ENCODE results near the gene ERCC5. TPM values are rescaled to one million over a fixed set of nuclear protein-coding genes. Genes with fewer than 3 reads are reported as not detected.

Gene ERCC5
- total RNA-seq = 55.8 TPM

DNA sequence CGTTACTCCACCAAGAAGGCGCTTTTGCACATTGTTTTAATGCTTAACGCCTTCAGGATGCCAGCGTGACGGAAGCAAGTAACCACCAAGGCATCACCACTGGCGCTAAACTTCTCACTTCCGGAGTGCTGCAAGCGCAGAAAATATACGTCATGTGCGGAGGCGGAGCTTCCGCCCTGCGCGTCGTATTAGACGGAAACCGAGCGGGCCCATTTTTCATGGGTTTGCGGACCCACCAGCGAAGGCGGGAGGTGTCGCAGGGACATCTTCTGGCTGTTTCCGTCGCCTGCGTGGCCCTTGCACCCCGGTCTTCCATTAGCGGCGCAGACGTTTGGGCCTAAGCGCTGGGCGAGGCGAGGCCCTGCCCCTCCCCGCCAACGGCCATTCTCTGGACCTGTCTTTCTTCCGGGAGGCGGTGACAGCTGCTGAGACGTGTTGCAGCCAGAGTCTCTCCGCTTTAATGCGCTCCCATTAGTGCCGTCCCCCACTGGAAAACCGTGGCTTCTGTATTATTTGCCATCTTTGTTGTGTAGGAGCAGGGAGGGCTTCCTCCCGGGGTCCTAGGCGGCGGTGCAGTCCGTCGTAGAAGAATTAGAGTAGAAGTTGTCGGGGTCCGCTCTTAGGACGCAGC, at the start of gene ERCC5:
TSS of gene ERCC5 (plus strand) at position 403 of the 631 bp plus-strand sequence. CDS start 235 bp downstream, outside the sequence.
- DNase-seq = peak; percentile 97

DNA sequence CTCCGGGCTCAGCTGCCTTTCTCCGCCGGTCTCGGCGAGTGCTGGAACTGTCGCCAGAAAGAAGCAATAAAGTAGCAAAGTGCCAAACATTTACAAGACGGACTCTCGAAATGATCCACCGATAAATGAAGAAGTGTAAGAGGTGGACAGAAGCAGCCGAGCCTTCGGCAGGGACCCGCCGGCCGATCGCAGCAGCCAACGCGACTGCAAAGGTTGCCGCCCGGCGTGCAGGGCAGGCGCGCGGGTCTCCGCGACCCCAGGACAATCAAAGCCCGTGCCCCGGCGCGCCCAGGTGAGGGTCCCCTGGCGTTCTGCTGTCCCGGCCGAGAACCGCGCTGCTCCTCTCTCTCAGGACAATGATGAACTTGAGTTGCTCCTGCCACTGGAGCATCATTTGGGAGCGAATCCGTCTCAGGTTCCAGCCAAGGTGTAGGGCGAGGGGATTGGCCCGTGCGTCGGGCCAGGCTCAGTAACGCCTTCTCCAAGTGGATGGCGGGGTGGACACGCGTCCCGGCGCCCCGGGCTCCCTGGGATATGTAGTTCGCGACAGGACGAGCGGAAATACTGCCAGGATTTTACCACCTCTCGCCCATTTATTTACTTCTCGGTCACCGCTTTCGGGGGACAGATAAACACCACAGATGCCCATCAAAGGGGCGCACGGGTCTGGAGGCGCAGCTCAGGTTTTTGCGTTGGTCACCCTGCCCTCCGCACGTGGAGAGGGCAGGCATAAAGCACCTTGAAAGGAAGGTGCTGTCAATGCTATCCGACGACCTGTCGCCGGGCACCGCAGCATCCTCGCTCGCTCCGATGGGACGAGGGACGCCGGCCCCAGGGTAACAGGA, 47.0 kb upstream of the ERCC5 start, which contains the start of the genes BIVM and POGLUT2:
TSS of gene BIVM (plus strand) at position 539 of the 845 bp plus-strand sequence. CDS start 8,149 bp downstream, outside the sequence.
TSS of gene POGLUT2 (minus strand) at position 396 of the 845 bp plus-strand sequence. CDS start at position 90, 306 bp downstream.
- DNase-seq = peak; percentile 85

DNA sequence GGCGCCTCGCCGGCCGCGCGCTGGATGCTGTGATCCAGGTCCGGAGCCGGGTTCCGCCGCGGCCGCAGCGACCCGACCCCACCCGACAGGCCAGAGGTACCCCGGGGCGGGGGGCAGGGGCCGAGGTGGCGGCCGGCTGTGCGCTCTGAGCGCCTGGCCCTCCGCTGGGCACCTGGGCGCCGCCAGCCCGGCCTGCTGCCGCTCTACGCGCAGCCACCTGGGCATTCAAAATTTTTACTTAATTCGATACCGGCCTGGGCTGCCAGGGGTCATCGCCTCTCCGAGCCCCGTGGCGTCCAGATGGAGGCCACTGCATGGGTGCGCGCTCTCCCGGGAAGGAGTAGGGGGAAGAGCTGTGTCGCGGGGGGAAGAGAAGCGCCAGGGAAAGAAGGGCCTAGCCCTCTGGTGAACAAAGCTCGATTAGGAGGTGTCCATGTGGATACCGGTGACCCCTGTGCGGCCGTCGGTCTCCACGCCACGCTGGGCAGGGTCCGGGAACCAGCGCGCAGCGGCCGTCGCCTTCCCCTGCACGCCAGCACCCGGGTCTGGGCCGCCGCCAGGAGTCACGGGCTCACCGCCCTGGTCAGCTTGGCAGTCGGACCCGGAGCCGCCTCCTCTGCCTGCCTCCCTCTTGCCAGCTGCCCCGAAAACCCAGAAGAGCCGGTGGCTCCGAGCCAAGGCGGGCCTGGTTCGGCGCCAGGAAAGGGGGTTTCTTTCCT, 46.2 kb upstream of the ERCC5 start:
- no peak for DNase-seq

DNA sequence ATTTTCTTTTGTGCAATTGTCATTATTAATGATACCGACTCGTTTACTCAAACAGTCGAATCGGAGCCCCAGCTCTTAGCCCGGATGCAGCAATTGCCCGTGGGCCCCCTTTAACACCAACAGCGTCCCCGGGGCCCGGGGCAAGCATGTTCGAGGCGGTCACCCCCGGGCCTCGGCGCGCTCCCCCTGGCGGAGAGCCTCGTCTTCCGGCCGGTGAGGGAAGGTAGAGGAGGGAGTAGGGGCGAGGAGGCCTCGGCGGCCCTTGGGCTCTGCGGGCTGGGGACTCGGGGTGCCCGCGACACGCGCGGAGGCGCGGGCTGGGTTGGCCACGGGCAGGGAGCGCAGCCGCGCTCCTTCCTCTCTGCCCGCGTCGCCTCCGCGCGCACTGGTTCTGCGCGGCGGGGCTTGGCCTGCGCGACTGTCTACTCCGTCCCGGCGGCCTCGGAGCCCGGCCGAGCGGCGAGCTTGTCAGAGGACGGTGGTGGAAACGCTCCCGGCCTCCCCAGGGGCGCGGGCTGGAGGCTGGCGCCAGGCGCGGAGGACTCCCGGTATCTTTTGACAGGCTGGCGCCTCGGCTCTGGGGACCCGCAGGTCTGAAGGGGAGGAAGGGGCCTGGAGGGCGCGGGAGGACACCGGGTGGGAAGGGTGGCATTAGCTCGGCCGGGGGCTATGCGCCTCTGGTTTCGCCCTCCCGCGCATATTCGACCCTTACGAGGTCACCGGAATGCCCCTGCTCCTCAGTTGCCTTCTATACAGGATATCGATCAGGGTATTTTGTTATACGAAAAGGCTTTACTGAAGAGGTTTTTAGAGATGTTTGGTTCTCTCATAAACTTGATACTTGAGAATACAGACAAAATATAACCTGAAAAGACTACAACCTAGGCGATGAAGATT, 45.4 kb upstream of the ERCC5 start:
- DNase-seq = peak; percentile 40

DNA sequence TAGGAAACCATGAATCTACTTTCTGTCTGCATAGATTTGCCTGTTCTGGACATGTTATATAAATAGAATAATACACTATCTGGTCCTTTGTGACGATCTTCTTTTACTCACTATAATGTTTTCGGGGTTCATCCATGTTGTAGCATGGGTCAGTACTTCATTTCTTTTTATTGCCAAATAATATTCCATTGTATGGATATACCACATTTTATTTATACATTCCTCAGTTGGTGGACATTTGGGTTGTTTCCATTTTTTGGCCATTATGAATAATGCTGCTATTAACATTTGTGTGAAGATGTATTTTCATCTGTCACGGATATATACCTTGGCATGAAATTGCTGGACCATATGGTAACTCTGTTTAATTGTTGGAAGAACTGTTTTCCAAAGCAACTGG, 40.2 kb upstream of the ERCC5 start:
- DNase-seq = no peak

DNA sequence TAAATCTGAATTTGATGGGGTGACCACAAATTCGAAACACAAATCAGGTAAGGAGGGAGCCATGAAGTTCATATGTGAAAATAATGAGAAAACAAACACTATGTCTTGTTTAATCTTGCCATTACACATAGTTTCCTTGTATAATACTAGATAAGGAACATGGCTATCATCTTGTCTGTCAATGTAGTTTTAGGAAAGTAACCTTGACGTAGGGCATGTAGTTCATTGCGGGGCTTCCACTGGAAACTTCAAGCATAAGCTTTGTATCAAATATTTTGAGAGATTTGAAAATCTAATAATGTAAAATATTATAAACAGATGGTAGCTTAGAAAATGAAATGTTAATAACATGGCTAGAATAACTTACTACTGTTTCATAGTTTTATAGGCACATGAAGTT, 38.1 kb upstream of the ERCC5 start:
- no peak for DNase-seq

DNA sequence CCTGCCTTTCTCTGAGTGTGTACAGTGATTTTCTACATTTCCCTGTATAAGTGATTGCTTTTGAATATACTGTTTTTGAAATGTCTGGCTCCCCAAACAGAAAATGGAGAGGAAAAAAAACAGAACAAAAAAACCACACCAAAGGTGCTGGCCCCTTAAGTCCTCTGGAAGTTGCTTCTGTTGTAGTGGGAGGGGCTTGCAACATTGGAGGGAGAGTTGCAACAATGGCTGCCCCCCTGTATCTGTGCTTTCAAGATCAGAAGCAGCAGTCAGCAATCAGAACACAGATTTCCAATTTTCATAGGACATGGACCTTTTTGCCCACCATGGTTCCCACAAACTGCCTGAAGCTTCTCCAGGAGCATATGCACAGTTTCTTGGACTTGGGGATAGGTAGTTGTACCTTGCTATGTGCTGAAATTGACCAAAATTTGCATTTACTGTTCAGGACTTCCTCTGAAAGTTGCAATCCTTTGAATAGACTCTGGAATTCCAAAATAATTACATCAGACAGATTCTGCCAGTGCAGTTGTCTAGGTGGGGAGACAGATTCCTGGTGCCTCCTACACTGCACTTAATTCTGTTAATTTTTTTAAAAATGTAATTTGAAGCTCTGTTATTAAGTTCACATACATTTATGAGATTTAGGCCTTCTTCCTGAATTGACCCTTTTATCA, 33.1 kb upstream of the ERCC5 start:
- DNase-seq = no peak

DNA sequence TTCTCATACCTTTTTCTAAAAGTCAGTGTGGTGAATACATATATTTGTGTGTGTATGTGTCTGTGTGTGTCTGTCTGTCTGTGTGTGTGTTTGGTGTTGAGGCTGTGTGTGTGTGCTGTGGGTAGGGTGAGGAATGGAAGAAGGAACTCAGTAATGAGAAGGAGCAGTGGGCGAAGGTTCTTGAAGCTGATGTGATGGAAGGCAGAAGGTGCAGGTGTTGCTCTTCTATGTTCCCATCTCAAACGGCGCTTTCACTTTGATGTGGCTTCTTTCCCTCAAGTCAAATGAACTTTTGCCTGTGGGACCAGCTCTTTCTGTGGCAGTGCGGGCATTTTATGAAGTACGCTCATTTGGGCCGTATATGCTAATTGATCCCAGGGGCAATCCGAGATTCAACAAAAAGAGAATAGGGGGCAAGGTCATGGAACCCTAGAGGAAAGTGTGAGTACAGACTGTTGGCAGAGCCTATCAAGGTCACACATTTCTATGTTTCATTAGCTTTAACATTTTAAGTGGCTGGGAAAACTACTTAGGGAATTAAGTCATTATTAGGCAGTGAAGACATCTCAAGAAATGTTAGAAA, 31.7 kb upstream of the ERCC5 start:
- no peak for DNase-seq

DNA sequence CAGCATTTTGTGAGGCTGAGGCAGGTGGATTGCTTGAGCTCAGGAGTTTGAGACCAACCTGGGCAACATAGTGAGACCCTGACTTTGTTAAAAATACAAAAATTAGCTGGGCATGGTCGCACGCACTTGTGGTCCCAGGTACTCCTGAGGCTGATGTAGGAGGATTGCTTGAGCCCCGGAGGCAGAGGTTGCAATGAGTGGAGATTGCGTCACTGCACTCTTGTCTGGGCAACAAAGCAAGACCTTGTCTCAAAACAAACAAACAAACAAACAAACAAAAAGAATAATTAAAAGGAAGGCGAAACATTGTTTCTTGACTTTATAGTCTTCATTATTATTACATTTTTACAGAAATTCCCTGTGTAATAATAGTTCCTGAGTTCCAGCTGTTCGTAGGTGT, 31.0 kb upstream of the ERCC5 start:
- DNase-seq = no peak

DNA sequence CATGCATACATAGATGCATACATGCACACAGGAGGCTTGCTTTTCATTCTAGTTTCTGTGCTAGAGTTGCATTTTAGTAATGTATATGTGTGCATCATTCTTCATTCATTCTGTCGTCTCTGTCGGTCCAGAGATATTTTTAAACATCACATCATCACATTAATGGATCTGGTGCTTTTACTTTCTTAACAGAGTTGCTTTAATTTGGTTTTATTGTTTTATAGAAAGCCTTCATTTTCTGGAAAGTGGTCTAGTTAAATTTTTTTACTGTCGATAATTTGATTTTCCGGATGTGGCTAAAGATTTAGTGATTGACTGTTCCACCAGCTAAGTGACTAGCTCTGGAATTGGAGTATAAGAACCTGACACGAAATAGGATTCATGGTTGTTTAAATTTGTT, 30.0 kb upstream of the ERCC5 start:
- no peak for DNase-seq

DNA sequence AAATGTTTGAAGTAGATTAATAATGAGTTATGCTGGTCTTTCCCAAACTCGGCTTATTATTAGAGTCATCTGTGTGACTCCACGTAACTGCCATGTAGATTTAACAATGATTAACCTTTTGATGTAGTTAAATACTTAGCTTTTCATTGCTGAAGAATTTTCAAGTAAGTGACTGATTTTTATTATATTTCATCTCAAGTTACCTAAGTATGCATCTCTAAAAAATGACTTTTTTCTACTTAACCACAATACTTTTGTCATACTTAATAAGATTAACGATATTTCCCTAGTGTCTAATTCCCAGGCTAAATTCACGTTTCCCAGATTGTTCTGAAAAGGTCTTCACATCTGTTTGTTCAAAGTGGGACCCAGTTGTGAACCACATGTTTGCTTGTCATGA, 29.1 kb upstream of the ERCC5 start:
- DNase-seq = no peak

DNA sequence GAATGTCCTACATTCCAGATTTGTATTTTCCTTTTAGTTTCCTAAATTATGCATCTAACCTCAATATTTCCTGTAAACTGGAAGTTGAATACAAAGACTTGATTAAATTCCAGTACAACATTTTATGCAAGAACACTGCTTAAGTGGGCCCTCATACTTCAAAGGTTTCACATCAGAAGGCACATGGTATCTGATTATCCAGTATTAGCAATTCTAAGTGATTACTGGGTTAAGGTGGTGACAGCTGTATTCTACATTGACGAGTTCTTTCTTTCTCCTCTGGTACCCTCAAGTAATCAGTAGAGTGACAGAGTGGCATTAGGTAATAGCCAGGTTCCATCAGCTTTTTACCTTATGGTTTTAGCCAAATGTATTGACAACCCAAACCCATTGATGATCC, 28.6 kb upstream of the ERCC5 start:
- no peak for DNase-seq

DNA sequence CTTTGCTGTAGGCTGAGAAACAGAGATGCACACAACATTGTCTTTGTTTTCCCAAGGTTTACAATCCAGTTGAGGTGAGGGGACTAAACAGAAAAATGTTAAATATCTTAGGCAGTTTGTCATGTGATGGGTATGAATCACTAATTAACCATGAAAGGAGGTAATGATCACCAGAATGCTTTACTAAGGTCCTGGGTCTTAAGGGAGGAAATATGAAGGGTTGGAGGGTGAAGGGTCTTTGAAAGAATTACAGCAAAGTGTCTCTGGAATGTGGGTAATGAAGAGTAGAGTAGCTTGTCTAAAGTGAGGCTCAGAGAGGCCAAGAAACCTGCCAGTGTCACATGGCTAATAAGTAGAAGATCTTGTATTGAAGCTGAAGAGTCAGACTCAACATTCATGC, 27.9 kb upstream of the ERCC5 start:
- DNase-seq = no peak

DNA sequence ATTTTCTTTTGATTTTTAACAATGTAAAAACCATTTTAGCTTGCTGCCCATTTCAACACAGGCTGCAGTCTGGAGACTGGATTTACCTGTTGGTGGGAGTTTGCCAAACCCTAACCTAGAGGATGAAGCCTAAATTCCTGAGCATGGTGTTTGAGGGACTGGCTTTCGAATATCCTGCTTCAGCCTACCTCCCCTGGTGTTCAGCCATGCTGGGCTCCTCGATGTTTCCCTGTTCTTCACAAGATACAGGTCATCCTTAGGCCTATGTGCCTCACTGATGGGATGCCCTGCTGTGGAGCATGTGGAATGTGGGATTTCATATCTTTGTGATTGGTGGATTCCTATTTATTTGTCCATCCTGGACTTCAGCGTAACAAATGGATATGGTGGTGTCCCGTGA, 20.4 kb upstream of the ERCC5 start:
- DNase-seq = no peak

DNA sequence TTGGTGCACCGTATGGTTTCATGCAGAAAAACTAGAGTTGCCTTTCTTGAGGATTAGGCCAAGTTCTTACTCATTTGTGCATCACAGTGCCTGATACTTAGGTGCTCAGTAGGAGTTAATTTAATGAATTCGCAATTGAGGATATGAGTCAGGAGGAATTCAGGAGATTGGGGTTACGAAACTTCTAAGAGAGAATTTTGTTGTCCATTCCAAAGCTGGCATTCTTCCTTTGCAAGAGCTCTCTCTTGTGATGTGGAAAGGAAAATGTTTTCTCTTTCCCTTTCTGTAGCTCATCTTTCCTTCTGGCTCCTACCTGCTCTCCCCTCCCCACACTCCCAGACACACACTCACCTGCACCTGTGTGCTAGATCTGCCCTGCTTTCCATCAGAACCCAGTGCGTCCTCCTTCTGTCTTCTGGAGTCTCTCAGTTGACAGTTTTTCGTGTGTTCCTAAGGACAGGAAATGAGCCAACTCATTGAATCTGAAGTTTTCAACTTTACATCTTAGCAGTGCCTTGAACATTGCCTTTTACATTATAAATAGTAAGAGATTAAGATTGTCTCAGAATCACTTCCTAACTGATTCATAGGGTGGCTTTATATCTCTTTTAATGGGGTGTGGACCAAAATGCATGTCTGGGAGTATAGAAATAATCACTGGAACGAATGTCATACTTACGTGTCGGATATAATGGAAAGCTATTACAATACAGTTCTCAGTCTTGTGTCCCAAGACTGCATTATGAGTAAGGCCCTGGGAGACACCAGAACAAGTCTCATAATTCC, 19.7 kb upstream of the ERCC5 start:
- DNase-seq = no peak

DNA sequence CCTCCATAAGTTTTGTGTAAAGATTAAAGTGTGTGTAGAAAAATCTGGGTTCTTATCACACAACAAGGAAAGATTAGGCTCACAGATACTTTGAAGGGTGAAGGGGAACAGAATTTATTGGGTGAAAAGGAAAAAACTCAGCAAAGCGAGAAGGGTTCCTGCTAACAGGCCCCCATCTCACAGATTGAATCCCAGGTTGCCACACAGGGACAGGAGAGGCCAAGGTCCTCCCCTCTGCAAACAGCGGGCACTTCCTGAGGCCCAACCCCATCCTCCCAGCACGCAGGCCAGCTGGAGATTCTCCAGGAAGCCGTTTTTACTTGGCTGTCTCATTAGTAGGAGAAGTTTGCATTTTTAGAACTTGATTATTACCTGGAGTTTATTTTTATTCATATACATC, 15.2 kb upstream of the ERCC5 start:
- DNase-seq = no peak

DNA sequence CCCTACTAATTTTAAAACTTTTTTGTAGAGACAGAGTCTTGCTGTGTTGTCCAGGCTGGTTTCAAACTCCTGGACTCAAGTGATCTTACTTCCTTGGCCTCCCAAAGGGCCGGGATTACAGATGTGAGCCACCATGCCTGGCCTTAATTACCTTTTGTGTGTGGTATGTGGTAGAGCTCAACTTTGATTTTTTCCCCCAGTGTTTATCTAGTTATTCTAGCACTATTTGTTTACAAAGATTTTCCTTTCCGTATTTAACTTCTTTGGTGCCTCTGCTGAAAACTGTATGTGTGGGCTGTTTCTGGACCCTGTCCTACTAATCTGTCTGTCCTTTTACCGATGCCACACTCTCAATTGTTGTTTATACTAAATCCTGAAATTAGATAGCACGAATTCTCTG, 9.4 kb upstream of the ERCC5 start:
- DNase-seq = no peak

DNA sequence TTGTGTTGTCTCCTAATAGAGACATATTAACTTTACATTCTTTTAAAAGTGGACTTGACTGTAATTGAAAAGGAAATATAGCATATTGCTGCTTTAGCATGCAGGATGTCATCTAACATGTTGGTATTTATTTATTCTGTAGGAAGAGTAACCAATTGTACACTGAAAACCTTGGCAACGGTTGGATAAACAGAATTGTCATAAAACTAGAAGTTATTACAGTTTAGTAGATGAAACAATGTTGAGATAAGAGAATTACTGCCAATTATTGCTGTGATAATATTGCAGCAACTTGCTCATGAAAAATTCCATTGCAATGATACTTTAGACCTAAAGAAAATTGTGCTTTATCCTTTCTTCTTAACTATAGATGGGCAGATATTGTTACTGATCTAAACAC, 7.6 kb upstream of the ERCC5 start:
- DNase-seq = no peak

DNA sequence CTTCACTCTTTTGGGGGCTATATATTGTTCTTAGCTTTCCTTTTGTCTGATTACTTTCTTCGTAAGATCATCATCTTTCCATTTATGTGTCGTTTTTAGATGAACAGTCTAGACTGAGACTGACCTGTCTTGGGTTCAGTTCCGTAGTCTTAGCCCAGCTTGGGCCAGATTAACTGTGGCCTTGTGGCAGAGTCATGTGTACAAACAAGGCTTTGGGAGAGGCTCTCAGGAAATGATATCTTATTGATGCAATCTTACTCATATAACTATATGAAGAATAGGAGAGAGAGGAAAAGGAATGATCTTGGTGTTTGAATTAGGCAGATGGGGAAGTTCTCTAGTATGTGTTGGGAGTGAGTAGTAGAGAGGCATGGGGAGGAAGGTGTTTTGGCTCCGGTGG, 6.8 kb upstream of the ERCC5 start:
- DNase-seq = no peak

DNA sequence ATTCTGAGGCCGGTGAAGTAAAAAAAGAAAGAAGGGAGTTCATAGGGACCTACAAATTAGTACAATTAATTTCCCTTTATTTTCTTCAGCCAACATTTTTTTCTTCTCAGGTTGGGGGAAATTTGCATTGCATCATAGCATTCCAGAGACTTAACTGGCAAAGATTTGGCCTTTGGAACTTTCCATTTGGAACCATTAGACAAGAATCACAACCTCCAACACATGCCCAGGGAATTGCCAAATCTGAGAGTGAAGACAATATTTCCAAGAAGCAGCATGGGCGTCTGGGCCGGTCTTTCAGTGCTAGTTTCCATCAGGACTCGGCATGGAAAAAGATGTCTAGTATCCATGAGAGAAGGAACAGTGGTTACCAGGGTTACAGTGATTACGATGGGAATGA, 6.4 kb upstream of the ERCC5 start:
- no peak for DNase-seq

Data from skin of body (tissue), 2 donors.